Hematopoietic multipotent progenitor cell treated with erythropoietin and hydrocortisone succinate and interleukin-3 and kit ligand, for 17 days (in vitro differentiated cells): ENCODE measurements around the gene DUSP19.

ENCODE experiments used
- DNase-seq: peaks from one replicate; pipeline ENCODE4 v3.0.0-alpha.2; 2015; ENCODE audit warnings: low spot score

The DUSP19 gene

GRCh38 chr2:183068561-183068960 is 10.0 kb upstream of the DUSP19 start:
- no peak for DNase-seq

GRCh38 chr2:183069174-183069573 is 9.4 kb upstream of the DUSP19 start:
- no peak for DNase-seq

GRCh38 chr2:183070942-183071844 is 7.4 kb upstream of the DUSP19 start:
- no peak for DNase-seq

GRCh38 chr2:183072177-183072576 is 6.4 kb upstream of the DUSP19 start:
- DNase-seq: no peak

- DNase-seq: no peak
These were observed 434 bp upstream of the DUSP19 start for GRCh38 chr2:183078163-183078463.

- DNase-seq: no peak
These were observed 710 bp downstream of the DUSP19 start for GRCh38 chr2:183079139-183079775.

GRCh38 chr2:183081911-183082310 is 3.4 kb downstream of the DUSP19 start:
- DNase-seq: no peak

GRCh38 chr2:183088061-183088460 is 9.5 kb downstream of the DUSP19 start:
- DNase-seq: no peak

GRCh38 chr2:183089192-183089851 is 10.8 kb downstream of the DUSP19 start:
- no peak for DNase-seq

GRCh38 chr2:183091318-183091953 is 12.9 kb downstream of the DUSP19 start:
- DNase-seq: no peak

GRCh38 chr2:183091954-183092345 is 13.4 kb downstream of the DUSP19 start:
- no peak for DNase-seq

GRCh38 chr2:183093857-183094657 is 15.5 kb downstream of the DUSP19 start:
- no peak for DNase-seq

- no peak for DNase-seq
These were observed 27.0 kb downstream of the DUSP19 start for GRCh38 chr2:183105402-183106134.

GRCh38 chr2:183112577-183112976 is 34.0 kb downstream of the DUSP19 start:
- DNase-seq: no peak

GRCh38 chr2:183113630-183114029 is 35.1 kb downstream of the DUSP19 start:
- DNase-seq: no peak

- no peak for DNase-seq
These were observed 38.7 kb downstream of the DUSP19 start for GRCh38 chr2:183117226-183117625.

GRCh38 chr2:183123117-183123958 is 44.8 kb downstream of the DUSP19 start:
- no peak for DNase-seq

GRCh38 chr2:183123959-183124221 is 45.3 kb downstream of the DUSP19 start:
- no peak for DNase-seq

GRCh38 chr2:183124222-183124956 is 45.8 kb downstream of the DUSP19 start, which contains the start of gene NUP35:
Gene NUP35 (plus strand): TSS chr2:183124443. CDS start chr2:183124458, 15 bp downstream.
- peak; percentile 91 for DNase-seq

- DNase-seq: no peak
These were observed 46.4 kb downstream of the DUSP19 start for GRCh38 chr2:183124957-183125255.
